IgD-negative memory B cell (primary cell): ENCODE results near the gene CASKIN2. TPM values are rescaled to one million over a fixed set of nuclear protein-coding genes. Genes with fewer than 3 reads are reported as not detected.
"Not testable (repeated sequence)": the region's sequence is repeated elsewhere in the genome, so short reads cannot be mapped to it uniquely, and the experiment has no call there.

ENCODE experiments used
- H3K27ac Mint-ChIP-seq, 3 donors: one replicate each; pipeline ENCODE4 v1.8.0; 2020 to 2022; ENCODE audit warnings: mild to moderate bottlenecking in 3 of 3, mixed read lengths in 3 of 3, moderate library complexity in 1 of 3
- H3K27me3 Mint-ChIP-seq: one replicate; pipeline ENCODE4 v1.8.0; 2021; ENCODE audit warnings: mixed read lengths
- H3K36me3 Mint-ChIP-seq: one replicate; pipeline ENCODE4 v1.8.0; 2020; ENCODE audit warnings: mild to moderate bottlenecking, mixed read lengths
- H3K4me1 Mint-ChIP-seq, 3 donors: one replicate each; pipeline ENCODE4 v1.8.0; 2020 to 2022; ENCODE audit warnings: mixed read lengths in 3 of 3, mild to moderate bottlenecking in 1 of 3
- H3K4me3 Mint-ChIP-seq, 4 donors: one replicate each; pipeline ENCODE4 v1.8.0; 2020 to 2022; ENCODE audit warnings: mild to moderate bottlenecking in 4 of 4, mixed read lengths in 4 of 4, moderate library complexity in 3 of 4
- H3K9me3 Mint-ChIP-seq, 3 donors: one replicate each; pipeline ENCODE4 v1.8.0; 2020 to 2021; ENCODE audit warnings: mixed read lengths in 3 of 3, mild to moderate bottlenecking in 1 of 3
- polyA plus RNA-seq: library from polyadenylated mRNA; unstranded; fragments of 300-500 nt; fragmentation: Illumina TruSeq; gene quantifications from one replicate; pipeline ENCODE4 v1.2.3, GENCODE V29; 2021

The CASKIN2 gene
- polyA plus RNA-seq, 1 donor from 2014 or later: not detected

DNA sequence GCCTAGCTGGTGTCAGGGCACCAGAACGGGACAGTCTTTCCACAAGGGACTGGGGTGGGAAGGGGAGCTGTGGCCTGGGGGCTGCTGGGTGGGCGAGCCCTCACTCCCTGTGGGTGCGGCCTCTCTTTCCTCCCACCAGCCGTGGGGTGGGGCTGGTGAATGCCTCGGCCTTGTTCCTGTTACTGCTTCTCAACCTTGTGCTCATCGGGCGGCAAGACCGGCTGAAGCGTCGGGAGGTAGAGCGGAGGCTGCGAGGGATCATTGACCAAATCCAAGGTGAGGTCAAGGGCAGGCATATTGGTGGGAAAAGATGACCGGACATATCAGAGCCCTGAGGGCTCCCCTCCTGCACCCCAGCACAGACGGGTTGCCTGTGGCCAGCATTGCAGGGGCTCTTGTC is 29.2 kb downstream of the CASKIN2 start:
- Mint-ChIP-seq H3K36me3 (no peaks in the 10 kb centered on the region), H3K4me3 (peak overlapping the region in 1 of 4 donors; percentile 70), H3K4me1 (peaks cover 10 to 20% (median 14%) of the 10 kb centered on the region in 3 donors), H3K9me3 (no peaks in the 10 kb centered on the region), H3K27me3 (peaks cover 2% of the 10 kb centered on the region), H3K27ac (no peak overlapping the region)

DNA sequence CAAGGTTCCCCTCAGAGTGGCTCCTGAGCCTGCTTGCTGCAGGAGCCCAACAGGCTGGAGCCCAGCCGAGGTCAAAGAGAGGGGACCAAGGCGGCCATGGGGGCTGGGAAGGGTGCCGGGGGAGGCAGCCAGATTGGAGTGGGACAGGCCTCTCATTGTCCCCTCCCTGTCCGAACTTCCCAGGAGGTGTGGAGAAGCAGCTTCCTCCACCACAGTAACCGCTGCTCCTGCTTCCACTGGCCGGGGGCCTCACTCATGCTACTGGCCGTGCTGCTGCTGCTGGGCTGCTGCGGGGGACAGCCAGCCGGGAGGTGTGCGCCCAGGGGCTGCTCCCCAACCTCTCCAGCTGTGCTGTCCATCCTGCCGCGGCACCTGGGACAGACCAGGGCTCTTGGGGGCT is 29.6 kb downstream of the CASKIN2 start:
- Mint-ChIP-seq H3K4me3 (no peak overlapping the region), H3K27me3 (peaks cover 2% of the 10 kb centered on the region), H3K36me3 (peaks cover 2% of the 10 kb centered on the region), H3K4me1 (peaks cover 10 to 20% (median 14%) of the 10 kb centered on the region in 3 donors), H3K9me3 (no peaks in the 10 kb centered on the region), H3K27ac (peak overlapping the region in 1 of 3 donors; percentile 67)

DNA sequence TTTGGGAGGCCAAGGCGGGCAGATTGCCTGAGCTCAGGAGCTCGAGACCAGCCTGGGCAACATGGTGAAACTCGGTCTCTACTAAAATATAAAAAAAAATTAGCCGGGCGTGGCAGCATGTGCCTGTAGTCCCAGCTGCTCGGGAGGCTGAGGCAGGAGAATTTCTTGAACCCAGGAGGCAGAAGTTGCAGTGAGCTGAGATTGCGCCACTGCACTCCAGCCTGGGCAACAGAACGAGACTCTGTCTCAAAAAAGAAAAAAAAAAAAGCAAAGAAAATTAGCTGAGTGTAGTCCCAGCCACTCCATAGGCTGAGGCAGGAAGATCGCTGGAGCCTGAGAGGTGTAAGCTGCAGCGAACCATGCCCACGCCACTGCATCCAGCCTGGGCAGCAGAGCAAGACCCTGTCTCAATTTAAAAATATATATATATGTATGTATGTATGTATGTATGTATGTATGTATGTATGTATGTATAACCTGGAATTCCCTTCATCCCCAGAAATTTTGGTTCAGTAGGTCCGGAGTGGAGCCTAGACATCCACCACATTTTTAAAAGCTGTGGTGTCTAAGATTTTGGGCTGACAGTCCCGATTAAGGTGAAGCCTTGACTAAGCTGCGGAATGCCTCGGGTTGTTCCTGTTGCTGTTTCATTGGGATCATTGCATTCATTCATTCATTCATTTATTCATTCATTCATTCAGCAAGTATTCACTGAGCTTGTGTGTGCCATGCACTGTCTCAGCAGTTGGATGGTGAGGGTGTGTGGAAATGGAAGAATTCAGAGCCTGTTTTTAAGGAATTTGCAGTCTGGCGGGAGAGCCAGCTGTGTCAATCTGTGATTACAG is 33.0 kb downstream of the CASKIN2 start:
- Mint-ChIP-seq H3K4me3 (no peak overlapping the region), H3K27ac (no peak overlapping the region), H3K4me1 (peaks cover 4 to 15% (median 8%) of the 10 kb centered on the region in 3 donors), H3K27me3 (peaks cover 2% of the 10 kb centered on the region), H3K9me3 (no peaks in the 10 kb centered on the region), H3K36me3 (peaks cover 2% of the 10 kb centered on the region)

DNA sequence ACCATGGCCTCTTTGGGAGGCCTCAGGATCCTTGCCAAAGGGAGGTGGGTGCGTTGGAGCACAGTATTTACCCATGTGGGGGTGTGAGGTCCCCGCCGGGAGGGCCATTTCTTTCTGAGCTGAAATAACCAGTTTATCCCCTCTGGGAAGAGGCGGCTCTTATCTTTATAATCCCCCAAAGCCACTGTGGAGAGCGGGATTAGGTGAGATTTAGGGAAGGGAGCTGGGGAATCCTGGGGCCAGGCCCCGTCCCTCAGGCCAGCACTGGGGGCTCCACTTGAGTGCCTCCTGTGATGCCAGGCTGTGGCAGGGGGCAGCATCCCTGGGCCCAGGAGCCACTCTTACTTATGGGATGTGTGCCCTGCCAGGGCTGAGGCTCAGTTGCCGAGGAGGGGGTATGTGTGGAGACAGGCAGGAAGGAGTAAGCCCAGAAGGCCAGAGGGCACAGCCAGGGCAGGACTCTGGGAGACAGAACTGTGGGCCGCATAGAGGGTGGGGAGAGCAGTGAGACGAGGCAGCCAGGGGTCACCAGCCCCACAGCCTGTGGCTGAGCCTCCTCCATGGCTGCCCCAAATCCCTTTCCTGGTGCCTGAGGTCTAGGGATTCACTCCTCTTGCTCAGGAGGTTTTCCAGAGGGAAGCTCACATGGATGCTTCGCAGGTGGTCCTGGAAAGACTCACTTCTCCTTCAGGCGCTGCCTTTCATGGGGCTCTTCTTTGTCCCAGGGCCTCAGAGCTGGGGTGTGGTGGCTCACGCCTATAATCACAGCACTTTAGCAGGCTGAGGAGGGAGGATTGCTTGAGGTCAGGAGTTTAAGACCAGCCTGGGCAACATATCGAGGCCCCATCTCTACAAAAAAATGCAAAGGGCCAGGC is 33.9 kb downstream of the CASKIN2 start:
- Mint-ChIP-seq H3K36me3 (peaks cover 3% of the 10 kb centered on the region), H3K27ac (no peak overlapping the region), H3K9me3 (no peaks in the 10 kb centered on the region), H3K4me3 (no peak overlapping the region), H3K4me1 (peaks cover 0 to 6% (median under 1%) of the 10 kb centered on the region in 3 donors), H3K27me3 (no peaks in the 10 kb centered on the region)

DNA sequence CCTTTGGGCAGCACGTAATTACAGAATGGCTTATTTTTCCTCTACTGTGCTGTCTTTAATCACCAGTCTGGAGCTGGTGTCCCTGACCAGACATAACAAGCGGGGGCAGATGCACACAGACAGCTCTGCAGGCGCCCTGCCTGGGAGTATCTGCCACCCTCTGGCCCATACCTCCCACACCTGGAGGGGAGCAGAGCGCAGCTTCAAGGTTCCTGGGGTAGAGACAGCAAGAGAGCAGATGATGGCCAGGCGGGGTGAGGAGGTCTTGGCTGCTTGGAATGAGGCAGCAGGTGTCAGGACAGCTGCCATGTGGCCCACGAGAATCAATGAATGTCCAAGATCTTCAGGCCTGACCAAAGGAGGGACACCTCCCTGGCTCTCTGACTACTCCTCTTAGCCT is 35.1 kb downstream of the CASKIN2 start:
- H3K9me3 Mint-ChIP-seq: no peaks in the 10 kb centered on the region
- H3K27me3 Mint-ChIP-seq: no peaks in the 10 kb centered on the region
- H3K27ac Mint-ChIP-seq: no peak overlapping the region
- no peak overlapping the region for H3K4me3 Mint-ChIP-seq
- peaks cover 5% of the 10 kb centered on the region for H3K36me3 Mint-ChIP-seq
- peaks cover 0 to 6% (median 0%) of the 10 kb centered on the region in 3 donors for H3K4me1 Mint-ChIP-seq

DNA sequence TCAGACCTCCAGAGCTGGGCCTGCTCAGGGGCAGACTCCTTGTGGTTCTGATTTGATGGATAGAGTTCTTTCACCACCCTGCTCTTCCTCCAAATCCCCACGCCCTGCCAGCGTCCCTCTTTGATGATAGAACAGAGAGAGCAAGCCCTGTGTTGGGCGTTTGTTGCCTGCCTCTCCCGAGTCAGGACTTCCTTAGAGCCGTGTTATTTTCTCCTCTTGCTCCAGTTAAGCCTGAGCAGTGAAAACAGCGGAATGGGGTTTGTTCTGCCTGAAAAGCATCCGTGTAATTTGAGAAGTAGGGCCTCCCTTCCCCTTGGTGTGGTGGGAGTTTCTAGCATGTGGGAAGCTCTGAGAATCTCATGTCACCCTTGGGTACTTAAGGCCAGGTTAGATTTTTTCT is 36.8 kb downstream of the CASKIN2 start:
- no peaks in the 10 kb centered on the region for H3K27me3 Mint-ChIP-seq
- peaks cover 5% of the 10 kb centered on the region for H3K36me3 Mint-ChIP-seq
- no peak overlapping the region for H3K27ac Mint-ChIP-seq
- peaks cover 0 to 6% (median 0%) of the 10 kb centered on the region in 3 donors for H3K4me1 Mint-ChIP-seq
- no peak overlapping the region for H3K4me3 Mint-ChIP-seq
- no peaks in the 10 kb centered on the region for H3K9me3 Mint-ChIP-seq

DNA sequence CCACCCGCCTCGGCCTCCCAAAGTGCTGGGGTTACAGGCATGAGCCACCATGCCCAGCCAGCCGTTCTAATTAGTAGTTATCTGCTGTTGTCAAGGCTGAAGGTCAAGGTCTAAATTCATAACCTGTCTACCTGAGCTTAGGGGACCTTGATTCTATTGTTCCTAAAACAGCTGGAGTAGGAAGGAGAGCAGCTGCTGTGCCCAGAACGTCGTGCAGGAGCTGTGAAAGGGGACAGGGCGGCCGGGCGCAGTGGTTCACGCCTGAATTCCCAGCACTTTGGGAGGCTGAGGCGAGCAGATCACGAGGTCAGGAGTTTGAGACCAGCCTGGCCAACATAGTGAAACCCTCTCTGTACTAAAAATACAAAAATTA is 37.9 kb downstream of the CASKIN2 start:
- H3K4me1 Mint-ChIP-seq, H3K27me3 Mint-ChIP-seq, H3K27ac Mint-ChIP-seq, H3K36me3 Mint-ChIP-seq, H3K4me3 Mint-ChIP-seq, H3K9me3 Mint-ChIP-seq: not testable (repeated sequence)

DNA sequence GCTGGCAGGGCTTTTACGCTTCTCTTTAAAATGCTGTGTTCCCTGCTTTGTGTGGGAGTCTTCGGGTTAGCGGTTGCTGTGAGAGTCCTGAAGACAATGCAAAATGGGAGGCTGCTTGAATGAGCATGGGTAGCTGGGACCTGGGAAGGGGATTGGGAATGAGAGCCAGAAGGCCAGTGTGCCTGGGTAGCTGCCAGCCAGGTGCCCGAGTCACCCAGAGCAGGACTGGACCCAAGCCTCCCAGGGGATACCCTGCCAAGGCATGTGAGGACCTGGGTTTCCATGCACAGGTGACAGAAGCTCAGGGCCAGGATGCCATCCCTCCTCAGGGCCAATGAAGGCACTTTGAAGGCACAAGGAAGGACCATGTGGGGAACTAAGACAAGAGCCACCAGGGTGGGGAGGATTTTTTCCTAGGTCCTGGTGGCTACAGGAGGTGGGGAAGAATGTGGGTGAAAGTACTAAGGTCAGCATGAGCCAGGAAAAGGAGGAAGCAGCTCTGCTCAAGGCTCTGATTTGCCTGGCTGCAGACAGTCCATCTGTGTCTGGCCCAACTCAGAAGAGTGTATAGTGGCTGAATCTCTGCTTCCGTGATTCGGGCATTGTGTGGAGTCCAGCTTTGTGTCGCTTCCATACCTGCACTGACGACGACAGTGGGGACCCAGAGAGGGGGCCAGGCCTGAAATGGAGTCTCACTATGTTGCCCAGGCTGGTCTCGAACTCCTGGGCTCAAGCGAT is 38.4 kb downstream of the CASKIN2 start:
- Mint-ChIP-seq H3K4me3 (no peak overlapping the region), H3K36me3 (peaks cover 6% of the 10 kb centered on the region), H3K27me3 (no peaks in the 10 kb centered on the region), H3K4me1 (peaks cover 0 to 1% (median 0%) of the 10 kb centered on the region in 3 donors), H3K27ac (no peak overlapping the region), H3K9me3 (no peaks in the 10 kb centered on the region)

DNA sequence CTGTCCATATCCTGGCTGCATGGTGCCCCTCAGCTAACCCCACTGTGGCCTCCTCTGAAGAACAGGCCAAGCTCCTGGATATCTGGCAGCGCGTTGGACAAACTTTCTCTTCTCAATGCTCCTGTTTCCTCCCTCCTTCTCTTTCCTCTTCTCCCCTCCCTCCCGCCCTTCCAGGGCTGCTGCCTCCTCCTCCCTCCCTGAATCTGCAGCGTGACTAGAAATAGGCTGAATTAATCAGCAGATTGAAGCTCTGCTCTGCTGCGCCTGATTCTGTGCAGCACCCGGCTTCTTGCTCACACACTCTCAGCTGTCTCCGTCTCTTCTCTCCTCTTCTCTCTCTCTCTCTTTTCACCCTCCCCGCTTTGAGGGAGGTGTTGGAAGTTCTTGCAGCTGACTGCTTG is 39.1 kb downstream of the CASKIN2 start:
- Mint-ChIP-seq H3K27ac (no peak overlapping the region), H3K4me3 (no peak overlapping the region), H3K9me3 (no peaks in the 10 kb centered on the region), H3K27me3 (no peaks in the 10 kb centered on the region), H3K4me1 (peaks cover 0 to 1% (median 0%) of the 10 kb centered on the region in 3 donors), H3K36me3 (peaks cover 9% of the 10 kb centered on the region)

DNA sequence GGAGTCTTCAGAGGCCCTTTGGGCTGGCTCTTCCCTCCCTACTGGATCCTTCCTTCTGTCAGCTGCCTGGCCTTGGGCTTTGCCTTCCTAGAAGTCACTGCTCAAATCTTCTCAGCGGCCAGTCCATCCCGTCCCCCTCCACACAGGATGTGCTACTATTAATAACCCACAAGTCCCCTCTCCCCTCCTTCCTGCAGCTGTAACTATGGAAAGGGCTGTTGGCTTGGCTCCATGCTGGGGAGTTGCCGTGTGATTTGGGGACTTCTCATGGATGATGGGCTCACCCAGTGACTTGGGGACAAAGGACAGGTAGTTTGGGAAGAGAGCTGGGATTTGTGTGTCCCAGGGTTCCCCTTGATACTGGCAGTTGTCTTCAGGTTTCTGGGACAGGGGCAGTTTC is 39.5 kb downstream of the CASKIN2 start:
- Mint-ChIP-seq H3K27me3 (no peaks in the 10 kb centered on the region), H3K36me3 (peaks cover 7% of the 10 kb centered on the region), H3K4me1 (peaks cover 0 to 1% (median 0%) of the 10 kb centered on the region in 3 donors), H3K9me3 (no peaks in the 10 kb centered on the region), H3K4me3 (no peak overlapping the region), H3K27ac (no peak overlapping the region)

DNA sequence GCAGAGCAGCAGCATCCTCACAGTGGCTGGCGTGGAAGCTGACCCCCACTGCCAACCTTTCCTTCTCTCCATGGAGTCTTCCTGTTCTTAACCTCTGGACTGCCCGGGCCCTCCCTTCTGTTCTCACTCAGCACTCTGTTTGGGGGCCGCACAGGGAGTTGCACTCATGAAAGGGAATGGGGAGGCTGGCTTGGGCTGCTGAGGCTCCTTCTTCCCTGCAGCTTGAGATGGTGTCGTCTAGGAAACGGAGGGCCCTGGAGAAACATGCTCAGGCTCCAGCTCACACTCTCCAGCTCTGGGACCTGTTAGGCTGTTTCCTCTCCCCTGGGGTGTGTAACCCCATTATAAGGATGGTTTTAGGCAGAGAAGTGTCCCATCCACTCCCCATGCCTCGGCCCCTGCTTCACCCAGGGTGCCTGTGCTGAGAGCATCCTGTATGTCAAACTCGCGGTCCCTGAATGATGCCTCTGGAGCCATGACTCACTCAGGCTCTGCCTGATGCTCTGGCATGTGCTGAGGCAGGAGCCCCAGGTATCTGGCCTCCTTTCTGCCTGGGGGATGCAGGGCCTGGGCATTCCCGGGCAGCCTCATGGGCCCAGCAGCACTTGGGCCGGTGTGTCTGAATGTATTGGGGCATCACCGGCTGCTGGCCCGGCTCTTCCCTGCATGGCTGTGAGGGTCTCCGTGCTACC is 40.0 kb downstream of the CASKIN2 start:
- H3K4me1 Mint-ChIP-seq: peaks cover 0 to 1% (median 0%) of the 10 kb centered on the region in 3 donors
- H3K9me3 Mint-ChIP-seq: no peaks in the 10 kb centered on the region
- no peaks in the 10 kb centered on the region for H3K27me3 Mint-ChIP-seq
- no peak overlapping the region for H3K4me3 Mint-ChIP-seq
- H3K36me3 Mint-ChIP-seq: peaks cover 7% of the 10 kb centered on the region
- H3K27ac Mint-ChIP-seq: peak overlapping the region in 1 of 3 donors; percentile 95

DNA sequence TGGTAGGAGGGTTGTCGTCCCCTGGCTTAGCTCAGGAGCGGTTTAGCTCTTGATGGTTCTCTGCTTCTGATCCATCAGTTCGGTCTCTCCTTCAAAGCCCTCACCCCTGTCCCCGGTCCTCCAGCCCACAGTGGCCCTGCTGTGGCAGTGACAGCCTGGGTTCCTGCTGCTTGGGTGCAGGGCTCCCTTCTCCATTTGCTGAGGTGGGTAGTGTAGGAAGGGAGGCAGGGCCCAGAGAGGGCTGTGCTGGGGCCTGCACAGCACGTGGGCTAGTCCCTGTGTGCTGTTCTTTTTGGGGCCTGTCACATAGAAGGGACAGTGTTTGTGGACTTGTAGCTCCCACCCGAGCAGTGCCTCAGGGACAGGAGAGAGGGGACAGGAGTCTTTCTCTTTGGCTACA is 40.6 kb downstream of the CASKIN2 start:
- H3K36me3 Mint-ChIP-seq: peaks cover 7% of the 10 kb centered on the region
- no peaks in the 10 kb centered on the region for H3K4me1 Mint-ChIP-seq
- peak overlapping the region in 1 of 3 donors; percentile 95 for H3K27ac Mint-ChIP-seq
- no peak overlapping the region for H3K4me3 Mint-ChIP-seq
- H3K9me3 Mint-ChIP-seq: no peaks in the 10 kb centered on the region
- no peaks in the 10 kb centered on the region for H3K27me3 Mint-ChIP-seq

DNA sequence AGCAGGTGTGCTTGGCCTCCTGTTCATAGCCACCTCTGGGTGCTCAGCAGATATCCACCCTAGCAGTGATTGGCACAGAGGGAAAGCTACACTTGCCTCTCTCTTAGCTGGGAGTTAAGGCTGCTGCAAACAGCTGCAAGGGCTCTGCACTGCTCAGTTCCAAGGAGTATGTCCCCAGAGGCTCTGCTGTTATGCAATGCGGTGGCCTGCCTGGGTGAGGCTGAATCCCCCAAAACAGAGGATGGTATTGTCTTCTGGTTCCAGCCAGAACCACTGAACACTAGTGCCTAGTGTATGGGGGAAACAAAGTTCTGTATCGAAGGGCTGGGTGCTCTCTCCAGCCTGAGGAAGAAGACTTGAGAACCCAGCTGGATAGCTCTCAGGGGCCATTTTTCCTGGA is 42.1 kb downstream of the CASKIN2 start:
- Mint-ChIP-seq H3K36me3 (peaks cover 8% of the 10 kb centered on the region), H3K9me3 (no peaks in the 10 kb centered on the region), H3K4me3 (no peak overlapping the region), H3K27ac (no peak overlapping the region), H3K27me3 (no peaks in the 10 kb centered on the region), H3K4me1 (no peaks in the 10 kb centered on the region)

DNA sequence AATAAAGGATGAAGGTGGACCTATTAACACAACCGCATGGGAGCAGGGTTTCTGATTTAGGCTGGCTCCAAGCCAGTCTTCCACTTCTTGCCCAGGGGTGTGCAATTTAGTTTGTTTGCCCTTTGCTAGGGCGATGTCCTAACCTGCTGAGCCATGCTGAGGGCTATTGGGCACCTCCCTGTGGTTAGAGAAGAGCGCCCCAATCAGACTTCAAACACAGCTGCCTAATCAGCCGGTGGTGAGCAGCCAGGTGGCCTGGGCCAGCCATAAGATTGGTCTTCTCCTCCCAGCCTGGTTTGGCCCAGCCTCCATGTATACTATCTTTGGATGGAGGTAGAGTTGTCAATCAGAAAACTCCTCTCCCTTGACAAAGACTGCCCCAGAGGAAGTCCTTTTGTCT is 43.2 kb downstream of the CASKIN2 start:
- Mint-ChIP-seq H3K9me3 (no peaks in the 10 kb centered on the region), H3K4me1 (peaks cover 0 to 2% (median 0%) of the 10 kb centered on the region in 3 donors), H3K27me3 (no peaks in the 10 kb centered on the region), H3K27ac (no peak overlapping the region), H3K4me3 (no peak overlapping the region), H3K36me3 (peaks cover 10% of the 10 kb centered on the region)
